GM12864 (cell line): ENCODE data around the gene CDC6.
A peak's percentile ranks its signal among the peaks of the same experiment; 100 is the strongest.

Experiments
- DNase-seq: peaks from one replicate; pipeline ENCODE4 v3.0.0-alpha.2; 2011; ENCODE audit warnings: low read depth
- H3K4me3 ChIP-seq: 2 replicates; pipeline ENCODE4 v1.5.1; 2011; ENCODE audit warnings: mild to moderate bottlenecking, low read depth, low read length, control low read depth
- TF ChIP-seq, protein P1 (sequence below): IDR thresholded peaks from 2 replicates; pipeline ENCODE4 v1.5.1; 2011; ENCODE audit warnings: low read depth, mild to moderate bottlenecking, moderate library complexity, low read length, control low read depth, inconsistent platforms; ENCODE audit errors: missing control alignments

Gene CDC6

DNA sequence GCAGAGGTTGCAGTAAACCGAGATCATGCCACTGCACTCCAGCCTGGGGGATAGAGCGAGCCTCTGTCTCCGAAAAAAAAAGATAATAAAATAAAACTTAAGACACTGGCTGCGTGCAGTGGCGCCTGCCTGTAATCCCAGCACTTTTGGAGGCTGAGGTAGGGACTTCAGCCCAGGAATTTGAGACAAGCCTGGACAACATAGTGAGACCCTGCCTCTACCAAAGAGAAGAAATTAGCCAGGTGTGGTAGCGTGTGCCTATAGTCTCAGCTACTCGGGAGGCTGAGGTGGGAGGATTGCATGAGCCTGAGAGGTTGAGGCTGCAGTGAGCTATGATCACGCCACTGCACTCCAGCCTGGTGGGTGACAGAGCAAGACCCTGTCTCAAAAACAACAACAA lies 47.9 kb downstream of the CDC6 start:
- no peak for DNase-seq
- TF ChIP-seq, protein P1, sequence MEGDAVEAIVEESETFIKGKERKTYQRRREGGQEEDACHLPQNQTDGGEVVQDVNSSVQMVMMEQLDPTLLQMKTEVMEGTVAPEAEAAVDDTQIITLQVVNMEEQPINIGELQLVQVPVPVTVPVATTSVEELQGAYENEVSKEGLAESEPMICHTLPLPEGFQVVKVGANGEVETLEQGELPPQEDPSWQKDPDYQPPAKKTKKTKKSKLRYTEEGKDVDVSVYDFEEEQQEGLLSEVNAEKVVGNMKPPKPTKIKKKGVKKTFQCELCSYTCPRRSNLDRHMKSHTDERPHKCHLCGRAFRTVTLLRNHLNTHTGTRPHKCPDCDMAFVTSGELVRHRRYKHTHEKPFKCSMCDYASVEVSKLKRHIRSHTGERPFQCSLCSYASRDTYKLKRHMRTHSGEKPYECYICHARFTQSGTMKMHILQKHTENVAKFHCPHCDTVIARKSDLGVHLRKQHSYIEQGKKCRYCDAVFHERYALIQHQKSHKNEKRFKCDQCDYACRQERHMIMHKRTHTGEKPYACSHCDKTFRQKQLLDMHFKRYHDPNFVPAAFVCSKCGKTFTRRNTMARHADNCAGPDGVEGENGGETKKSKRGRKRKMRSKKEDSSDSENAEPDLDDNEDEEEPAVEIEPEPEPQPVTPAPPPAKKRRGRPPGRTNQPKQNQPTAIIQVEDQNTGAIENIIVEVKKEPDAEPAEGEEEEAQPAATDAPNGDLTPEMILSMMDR = no peak
- H3K4me3 ChIP-seq = no peak overlapping the region

DNA sequence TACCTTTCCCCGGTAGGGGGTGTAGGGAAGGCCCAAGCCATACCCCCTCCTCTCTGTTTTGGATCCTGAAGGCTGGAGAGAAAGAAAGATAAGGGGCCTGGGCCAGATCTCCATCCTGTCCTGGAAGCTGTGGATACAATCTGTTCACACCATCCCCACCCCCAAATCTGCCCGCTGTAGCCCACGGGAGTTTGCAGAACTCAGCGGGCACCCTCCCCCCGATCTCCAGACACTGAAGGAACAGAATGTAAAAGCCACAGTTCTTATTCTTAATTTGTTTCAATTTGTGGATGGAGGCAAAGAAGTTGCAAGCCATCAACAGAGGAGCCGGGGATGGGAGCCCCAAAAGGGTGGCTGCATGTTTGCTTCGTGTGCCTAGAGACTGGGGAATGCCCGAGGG lies 49.7 kb downstream of the CDC6 start:
- H3K4me3 ChIP-seq = no peak overlapping the region
- no peak for DNase-seq
- TF ChIP-seq, protein P1 = no peak

DNA sequence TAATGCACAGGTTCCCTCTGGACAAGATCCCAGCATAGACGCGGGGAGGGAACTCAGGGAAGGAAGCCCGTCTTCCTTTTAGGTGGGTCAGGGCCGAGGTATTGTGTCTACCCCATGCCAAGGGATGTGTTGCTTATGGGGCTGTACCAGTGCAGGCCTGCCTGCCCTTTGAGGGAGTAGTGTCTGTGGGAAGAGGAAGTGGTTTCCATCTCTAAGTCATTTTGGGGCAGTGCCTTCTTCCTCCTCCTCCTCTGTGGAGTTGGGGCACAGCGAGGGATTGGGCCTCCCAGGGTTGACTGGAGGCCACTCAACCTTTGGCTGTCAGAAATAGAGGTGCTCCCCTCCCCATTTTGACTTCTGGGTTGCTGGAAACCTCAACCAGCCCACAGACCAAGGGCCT lies 50.4 kb downstream of the CDC6 start:
- TF ChIP-seq, protein P1 = no peak
- DNase-seq = no peak
- no peak overlapping the region for H3K4me3 ChIP-seq

DNA sequence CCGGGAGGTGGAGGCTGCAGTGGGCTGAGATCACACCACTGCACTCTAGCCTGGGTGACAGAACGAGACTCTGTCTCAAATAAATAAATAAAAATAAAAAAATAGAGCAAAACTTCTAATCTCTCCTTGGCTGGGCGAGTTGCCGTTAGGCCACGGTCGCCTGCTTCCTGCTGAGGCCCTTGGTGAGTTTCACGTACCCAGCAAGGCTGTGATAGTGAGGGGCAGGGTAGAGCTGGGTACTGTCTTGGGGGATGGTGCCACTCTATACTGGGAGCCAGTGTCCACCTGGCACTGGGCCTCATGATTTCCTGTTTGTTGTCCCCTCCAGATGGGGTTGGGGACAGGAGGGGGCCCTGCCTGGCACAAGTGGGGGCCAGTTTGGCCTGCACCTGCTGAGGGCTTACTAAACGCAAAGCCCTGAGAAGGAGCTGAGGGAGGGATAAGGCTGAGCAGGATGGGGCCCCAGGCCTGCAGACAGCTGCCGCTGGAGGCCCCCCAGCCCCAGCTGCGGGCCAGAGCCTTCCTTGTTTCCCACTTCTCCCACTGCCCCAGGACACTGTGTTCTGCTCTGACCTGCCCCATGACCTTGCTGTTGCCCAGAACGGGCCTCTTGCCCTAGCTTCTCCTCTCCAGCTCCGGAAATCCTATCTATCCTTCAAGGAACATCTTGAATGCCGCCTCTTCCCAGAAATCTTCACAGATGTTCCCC lies 51.4 kb downstream of the CDC6 start:
- TF ChIP-seq, protein P1 = no peak
- no peak overlapping the region for H3K4me3 ChIP-seq
- no peak for DNase-seq

DNA sequence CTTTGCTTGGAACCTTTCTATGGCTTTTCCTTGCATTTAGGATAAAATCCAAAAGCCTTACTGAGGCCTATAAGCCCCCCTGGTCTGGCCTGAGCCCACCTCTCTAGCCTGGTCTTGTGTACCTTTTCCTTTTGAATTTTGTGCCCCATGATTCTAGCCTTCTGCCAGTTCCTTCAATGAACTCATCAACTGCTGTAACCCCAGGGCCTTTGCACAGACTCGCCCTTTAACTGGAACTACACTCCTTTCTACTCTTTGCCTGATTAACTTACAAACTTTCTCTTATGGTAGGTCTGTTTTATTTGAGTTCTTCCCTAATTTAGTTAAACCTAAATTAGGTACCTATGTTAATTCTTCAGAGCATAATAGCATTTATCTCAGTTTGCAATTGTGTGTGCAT lies 52.6 kb downstream of the CDC6 start:
- H3K4me3 ChIP-seq = no peak overlapping the region; the same call in 1 of the 2 replicates
- TF ChIP-seq, protein P1 = no peak
- no peak for DNase-seq

DNA sequence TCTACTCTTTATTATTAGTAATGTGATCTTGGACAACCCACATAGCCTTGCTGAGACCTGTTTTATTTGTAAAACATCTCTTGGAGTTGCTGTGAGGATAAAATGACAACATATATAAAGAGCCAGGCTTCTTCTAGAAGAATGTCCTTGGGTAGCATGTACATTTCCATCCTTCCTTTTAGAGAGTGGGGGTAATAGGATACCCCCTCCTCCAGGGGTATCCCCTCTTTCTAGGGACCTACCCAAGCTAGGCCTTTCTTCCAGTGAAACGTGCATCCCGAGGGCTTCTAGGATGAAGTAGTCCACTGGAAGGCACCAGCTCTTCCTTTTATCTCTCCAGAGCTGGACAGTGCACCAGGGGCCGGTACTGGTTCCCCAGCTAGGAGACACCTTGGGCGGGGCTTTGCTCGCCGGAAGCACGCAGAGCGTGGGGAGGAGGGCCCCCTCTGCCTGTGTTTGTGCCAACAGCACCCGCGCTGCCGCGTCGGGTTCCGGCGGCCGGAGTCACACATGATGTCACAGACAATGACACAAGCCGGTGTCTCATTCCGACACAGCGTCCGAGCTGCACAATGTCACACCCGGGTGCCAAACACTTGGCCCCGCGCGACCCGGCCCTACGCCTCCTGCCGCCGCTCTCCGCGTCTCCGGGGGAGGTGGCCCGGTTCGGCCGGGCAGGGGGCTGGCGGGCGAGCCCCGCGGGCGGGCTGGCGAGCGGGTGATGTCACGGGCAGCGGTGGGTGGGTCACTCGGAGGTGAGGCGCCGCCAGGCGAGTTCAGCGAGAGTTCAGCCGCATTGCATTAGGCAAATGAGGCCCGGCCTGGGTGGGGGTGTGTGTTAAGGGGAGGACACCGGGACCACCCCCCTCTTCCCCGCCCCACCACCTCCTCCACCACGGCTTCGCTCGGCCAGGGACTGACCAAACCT lies 53.5 kb downstream of the CDC6 start:
- H3K4me3 ChIP-seq = peak overlapping the region; percentile 53
- peak; percentile 49 for DNase-seq
- TF ChIP-seq, protein P1 = peak; percentile 16
